A549 (cell line): Measurements from ENCODE around the gene XRCC5. TPM values are rescaled to one million over a fixed set of nuclear protein-coding genes. Genes with fewer than 3 reads are reported as not detected.

Source experiments
- ATAC-seq, 2 experiments: fragments of 200-7000 bp in 1 of 2; fragments of >200 bp in 1 of 2; cut with Nextera tagmentation in 1 of 2; cut with Tn5 transposase in 1 of 2; 3 replicates each; pipeline versions ENCODE4 v1.8.0 to v1.9.1; 2018 to 2020; ENCODE audit warnings: mild to moderate bottlenecking in 1 of 2, moderate library complexity in 1 of 2
- CTCF ChIA-PET: fragments of 300-600 bp; sonication (Branson Sonifier 250); formaldehyde crosslinking; extraction: SDS; loops from one replicate; lab custom pipeline; 2021; ENCODE audit warnings: antibody characterized with exemption, inconsistent platforms; lab: Yijun Ruan, JAX
- POLR2A ChIA-PET: fragments of 350-600 bp; formaldehyde crosslinking; extraction: SDS; loops from one replicate; lab custom pipeline; 2021; ENCODE audit warnings: antibody characterized with exemption, inconsistent platforms; lab: Yijun Ruan, JAX
- DNase-seq, 2 experiments: peaks; one replicate each; pipeline versions ENCODE4 v3.0.0 to v3.0.0-alpha.2; 2011 to 2016; ENCODE audit warnings: low read depth in 1 of 2, low spot score in 1 of 2
- FAIRE-seq: peaks from 2 replicates; lab custom pipeline; 2011; peaks lifted over from hg19 to GRCh38; lab: Jason Lieb, UNC
- H3K27ac ChIP-seq, 2 experiments: fragments of >200 bp; sonication (Bioruptor Twin); formaldehyde crosslinking; 3 replicates each; pipeline ENCODE4 v1.5.1; 2016 to 2017
- H3K4me1 ChIP-seq: fragments of >200 bp; sonication (Bioruptor Twin); formaldehyde crosslinking; 3 replicates; pipeline ENCODE4 v1.6.1; 2016
- H3K4me2 ChIP-seq: fragments of >200 bp; sonication (Bioruptor Twin); formaldehyde crosslinking; 3 replicates; pipeline ENCODE4 v1.6.1; 2016
- H3K4me3 ChIP-seq: fragments of >200 bp; sonication (Bioruptor Twin); formaldehyde crosslinking; 3 replicates; pipeline ENCODE4 v1.5.1; 2016
- H3K9me3 ChIP-seq: fragments of >200 bp; sonication (Bioruptor Twin); formaldehyde crosslinking; 3 replicates; pipeline ENCODE4 v1.6.1; 2016
- ATOH8 ChIP-seq: fragments of 250-450 bp; sonication (Bioruptor Pico); IDR thresholded peaks from 2 replicates; pipeline ENCODE4 v1.5.0; 2020; ENCODE audit warnings: low read depth, mild to moderate bottlenecking, moderate library complexity
- BCL3 ChIP-seq: fragments of >200 bp; sonication (Bioruptor Twin); formaldehyde crosslinking; IDR thresholded peaks from 3 replicates; pipeline ENCODE4 v1.6.1; 2016
- CEBPB ChIP-seq, 2 experiments: fragments of >200 bp in 1 of 2; sonication (Bioruptor Twin) in 1 of 2; formaldehyde crosslinking in 1 of 2; IDR thresholded peaks; 2 replicates each; pipeline ENCODE4 v1.6.1; 2012 to 2016
- CHD2 ChIP-seq: fragments of 150-350 bp; IDR thresholded peaks from 2 replicates; pipeline ENCODE4 v1.6.1; 2014; ENCODE audit warnings: low read length; ENCODE audit not compliant: partially characterized antibody
- ESRRA ChIP-seq: fragments of 150-350 bp; IDR thresholded peaks from 2 replicates; pipeline ENCODE4 v1.6.1; 2014; ENCODE audit warnings: mild to moderate bottlenecking, low read length, borderline replicate concordance
- FOSL2 ChIP-seq, 2 experiments: fragments of 450-650 bp in 1 of 2; fragments of >200 bp in 1 of 2; sonication (Bioruptor Twin) in 1 of 2; formaldehyde crosslinking; IDR thresholded peaks; 2 replicates each; pipeline versions ENCODE4 v1.5.0 to v1.6.1; 2016 to 2020; ENCODE audit warnings: mild to moderate bottlenecking in 1 of 2, moderate library complexity in 1 of 2
- FOXS1 ChIP-seq: fragments of 250-450 bp; sonication (Bioruptor Pico); IDR thresholded peaks from 2 replicates; pipeline ENCODE4 v1.5.0; 2020; ENCODE audit warnings: mild to moderate bottlenecking, moderate library complexity
- HOXA7 ChIP-seq: fragments of 250-450 bp; sonication (Bioruptor Pico); IDR thresholded peaks from 2 replicates; pipeline ENCODE4 v1.5.0; 2020; ENCODE audit warnings: mild to moderate bottlenecking, moderate library complexity
- HOXB13 ChIP-seq: fragments of 250-450 bp; sonication (Bioruptor Pico); IDR thresholded peaks from 2 replicates; pipeline ENCODE4 v1.5.0; 2020; ENCODE audit warnings: low read depth, mild to moderate bottlenecking, moderate library complexity
- KDM1A ChIP-seq: fragments of 200-600 bp; sonication (generic); IDR thresholded peaks from 2 replicates; pipeline ENCODE4 v1.6.1; 2016; ENCODE audit warnings: low read depth, mild to moderate bottlenecking
- KDM5A ChIP-seq: fragments of 200-600 bp; sonication (generic); IDR thresholded peaks from 2 replicates; pipeline ENCODE4 v1.6.1; 2016; ENCODE audit warnings: antibody characterized with exemption, mild to moderate bottlenecking
- MAFK ChIP-seq: fragments of 450-650 bp; IDR thresholded peaks from 2 replicates; pipeline ENCODE4 v1.6.1; 2014; ENCODE audit not compliant: partially characterized antibody
- MAZ ChIP-seq: fragments of 150-350 bp; IDR thresholded peaks from 2 replicates; pipeline ENCODE4 v1.6.1; 2014; ENCODE audit warnings: antibody characterized with exemption, low read depth, low read length, borderline replicate concordance
- MYC ChIP-seq: IDR thresholded peaks from 2 replicates; pipeline ENCODE4 v1.6.1; 2012; ENCODE audit warnings: mild to moderate bottlenecking, inconsistent platforms, low read length, improper control_type of control experiment, borderline replicate concordance
- NPAS2 ChIP-seq: fragments of 250-450 bp; sonication (Bioruptor Pico); IDR thresholded peaks from 2 replicates; pipeline ENCODE4 v1.8.0; 2022; ENCODE audit warnings: mild to moderate bottlenecking, moderate library complexity, borderline replicate concordance
- NR3C1 ChIP-seq: fragments of >200 bp; sonication (Bioruptor Twin); formaldehyde crosslinking; IDR thresholded peaks from 3 replicates; pipeline ENCODE4 v1.6.1; 2017
- PHF8 ChIP-seq: fragments of 200-600 bp; sonication (generic); IDR thresholded peaks from 2 replicates; pipeline ENCODE4 v1.6.1; 2016; ENCODE audit warnings: low read depth, mild to moderate bottlenecking, antibody characterized with exemption, moderate library complexity, borderline replicate concordance
- POLR2AphosphoS2 ChIP-seq: conservative IDR thresholded peaks from 2 replicates; pipeline ENCODE4 v1.6.1; 2012; ENCODE audit warnings: low read length, improper control_type of control experiment, inconsistent platforms
- RAD21 ChIP-seq, 2 experiments: fragments of >200 bp in 1 of 2; sonication (Bioruptor Twin) in 1 of 2; formaldehyde crosslinking in 1 of 2; IDR thresholded peaks in 1 of 2; conservative IDR thresholded peaks in 1 of 2; 2 replicates in 1 of 2; 3 replicates in 1 of 2; pipeline ENCODE4 v1.6.1; 2012 to 2018; ENCODE audit warnings: inconsistent platforms in 1 of 2
- REST ChIP-seq: fragments of 200-600 bp; sonication (generic); IDR thresholded peaks from 2 replicates; pipeline ENCODE4 v1.6.1; 2016; ENCODE audit warnings: antibody characterized with exemption, mild to moderate bottlenecking, moderate library complexity
- SMC3 ChIP-seq: fragments of >200 bp; sonication (Bioruptor Twin); formaldehyde crosslinking; IDR thresholded peaks from 3 replicates; pipeline ENCODE4 v1.6.1; 2018; ENCODE audit warnings: inconsistent platforms
- USF2 ChIP-seq: fragments of 450-650 bp; IDR thresholded peaks from 2 replicates; pipeline ENCODE4 v1.6.1; 2014; ENCODE audit warnings: antibody characterized with exemption
- ZFP36 ChIP-seq: fragments of 450-650 bp; IDR thresholded peaks from 2 replicates; pipeline ENCODE4 v1.6.1; 2014; ENCODE audit warnings: borderline replicate concordance; ENCODE audit not compliant: partially characterized antibody
- ZNF302 ChIP-seq: fragments of 250-450 bp; sonication (Bioruptor Pico); IDR thresholded peaks from 2 replicates; pipeline ENCODE4 v1.9.0; 2021; ENCODE audit warnings: inconsistent platforms, mild to moderate bottlenecking, moderate library complexity
- ZSCAN20 ChIP-seq: fragments of 250-450 bp; sonication (Bioruptor Pico); IDR thresholded peaks from 2 replicates; pipeline ENCODE4 v1.8.0; 2022; ENCODE audit warnings: mild to moderate bottlenecking, moderate library complexity
- WGBS: methylation state at CpG from one replicate; pipeline ENCODE4 v1.1.6; 2017; ENCODE audit errors: missing lambda C conversion rate; 5-methylcytosine and 5-hydroxymethylcytosine counted together
- polyA plus RNA-seq, 4 experiments: library from polyadenylated mRNA; depleted of rRNA in 3 of 4; stranded (reverse); fragments of >200 nt; fragmentation: RNase III in 1 of 4; extraction: RNeasy Plus Mini Kit Qiagen cat#74134 plus additional on column Dnase treatment in 1 of 4; gene quantifications; 2 replicates in 3 of 4; 3 replicates in 1 of 4; pipeline ENCODE4 v1.2.3, GENCODE V29; 2011 to 2017

Gene XRCC5
- polyA plus RNA-seq, 2 of the 4 experiments (the other 2 are of a cell fraction): 217 to 430 TPM

- H3K9me3 ChIP-seq: no peaks in the 10 kb centered on the region
- ChIA-PET POLR2A (no interaction called here), CTCF (interaction anchor here (0.6 to 1.6 kb wide), 3 partner anchors 9 to 1701 kb away, joined by 3 to 6 read pairs (median 3); no protein-coding TSS in a partner anchor)
- H3K27ac ChIP-seq: no peak overlapping the region
- H3K4me2 ChIP-seq: no peak overlapping the region
- no peak for TF ChIP-seq PHF8
- TF ChIP-seq RAD21 (conservative IDR thresholded peaks at IDR 0.05 in 1 of 2, IDR thresholded peaks at IDR 0.05 in 1 of 2): no peak
- no peak for TF ChIP-seq ZSCAN20 (CRISPR knock-in tag)
- no peak for TF ChIP-seq CHD2
- TF ChIP-seq ATOH8 (CRISPR knock-in tag): no peak
- no peak for TF ChIP-seq KDM5A
- no peak for TF ChIP-seq NPAS2
- TF ChIP-seq MAZ: no peak
- no peak for TF ChIP-seq HOXA7 (CRISPR knock-in tag)
- no peak for TF ChIP-seq FOSL2 (IDR thresholded peaks at IDR 0.05)
- TF ChIP-seq FOSL2 (CRISPR knock-in tag; IDR thresholded peaks at IDR 0.05): no peak
- TF ChIP-seq, all 56 proteins: peak for 0
- 85% methylated on average over 3 of the region's 3 CpGs for WGBS
- ATAC-seq: no peak
- Histone ChIP-seq H3K4me1 (peaks cover 14% of the 10 kb centered on the region; the same call in 2 of the 3 replicates), H3K4me3 (no peak overlapping the region)
- FAIRE-seq: no peak
- DNase-seq: no peak
Measured at GRCh38 chr2:216084547-216084946, 24.6 kb upstream of the XRCC5 start.

- DNase-seq (no peak), FAIRE-seq (no peak), ATAC-seq (no peak)
- no peak overlapping the region for H3K4me3 ChIP-seq
- ChIA-PET POLR2A (no interaction called here), CTCF (no interaction called here)
- no peak for TF ChIP-seq KDM1A
- no peak for TF ChIP-seq ZNF302 (CRISPR knock-in tag)
- no peak for TF ChIP-seq FOSL2 (IDR thresholded peaks at IDR 0.05)
- TF ChIP-seq FOSL2 (CRISPR knock-in tag; IDR thresholded peaks at IDR 0.05): no peak
- no peak for TF ChIP-seq USF2
- no peak for TF ChIP-seq POLR2AphosphoS2
- no peak for TF ChIP-seq FOXS1
- no peak for TF ChIP-seq SMC3
- no peak for TF ChIP-seq ZFP36
- no peak for TF ChIP-seq REST
- TF ChIP-seq MYC: no peak
- TF ChIP-seq NPAS2: no peak
- TF ChIP-seq BCL3: no peak
- TF ChIP-seq ESRRA: no peak
- TF ChIP-seq CEBPB (IDR thresholded peaks at IDR 0.05): no peak
- no peak for TF ChIP-seq MAFK
- no peak for TF ChIP-seq HOXB13
- TF ChIP-seq NR3C1: no peak
- no peak overlapping the region for H3K27ac ChIP-seq
- H3K4me2 ChIP-seq: no peak overlapping the region
- H3K9me3 ChIP-seq: no peaks in the 10 kb centered on the region
- WGBS: 81% methylated on average over 2 of the region's 2 CpGs
- peaks cover 6% of the 10 kb centered on the region; the same call in 1 of the 3 replicates for H3K4me1 ChIP-seq
Measured at GRCh38 chr2:216086207-216086893, 22.8 kb upstream of the XRCC5 start.
